ENCODE measurements around the gene DCAF10.

- TF ChIP-seq ZC3H10 (CRISPR knock-in tag; IDR thresholded peaks at IDR 0.05) (no peak), POU6F1 (CRISPR knock-in tag; IDR thresholded peaks at IDR 0.05; ENCODE audit: borderline replicate concordance, low read depth) (no peak), ZFP3 (CRISPR knock-in tag; IDR thresholded peaks at IDR 0.05) (no peak), GLIS3 (CRISPR knock-in tag; IDR thresholded peaks at IDR 0.05) (no peak), CREB5 (CRISPR knock-in tag; IDR thresholded peaks at IDR 0.05; ENCODE audit: low read depth) (no peak), ZFP30 (CRISPR knock-in tag; IDR thresholded peaks at IDR 0.05) (no peak), ZNF565 (CRISPR knock-in tag; conservative IDR thresholded peaks at IDR 0.05; ENCODE audit: low read depth) (no peak), ISL1 (CRISPR knock-in tag; IDR thresholded peaks at IDR 0.05) (no peak), TCF4 (CRISPR knock-in tag; IDR thresholded peaks at IDR 0.05; ENCODE audit: borderline replicate concordance) (no peak), ZNF70 (CRISPR knock-in tag; IDR thresholded peaks at IDR 0.05) (no peak), OSR1 (CRISPR knock-in tag; IDR thresholded peaks at IDR 0.05) (no peak)
Measured at GRCh38 chr9:37909326-37909725, 108.7 kb downstream of the DCAF10 start.

All from SK-N-SH treated with all-trans-retinoic acid at 6 μM for 48 hours (cell line).